Measurements from ENCODE around the gene RPS6KA2. TPM values are rescaled to one million over a fixed set of nuclear protein-coding genes. Genes with fewer than 3 reads are reported as not detected.

The RPS6KA2 gene
- polyA plus RNA-seq, 1 experiment: 70.9 TPM

DNA sequence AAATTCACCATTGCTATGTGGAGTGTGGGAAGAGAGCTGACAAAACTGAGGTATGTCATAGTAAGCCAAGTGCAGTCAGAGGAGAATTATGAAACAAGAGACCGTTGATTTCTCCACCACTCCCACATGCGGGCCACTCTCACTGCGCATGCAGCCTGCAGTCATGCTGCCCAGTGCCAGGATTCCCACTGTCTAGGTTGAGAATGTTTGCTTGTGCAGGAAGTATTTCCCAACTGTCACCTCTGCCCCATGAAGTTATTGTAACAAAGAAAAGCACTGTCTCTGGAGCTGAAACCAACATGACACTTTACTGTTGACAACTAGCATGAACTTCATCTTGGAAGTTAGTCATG lies 266.0 kb downstream of the RPS6KA2 start:
- POLR2A ChIA-PET: no interaction called here
- Histone ChIP-seq H3K9me3 (ENCODE audit: control insufficient read depth, insufficient read depth, low read length) (no peaks in the 10 kb centered on the region), H3K27ac (ENCODE audit: low read depth, low read length) (no peak overlapping the region), H3K4me3 (ENCODE audit: low read depth, low read length) (no peak overlapping the region), H3K27me3 (ENCODE audit: control insufficient read depth, insufficient read depth, low read length) (peaks cover 2% of the 10 kb centered on the region)
- TF ChIP-seq, protein P1, sequence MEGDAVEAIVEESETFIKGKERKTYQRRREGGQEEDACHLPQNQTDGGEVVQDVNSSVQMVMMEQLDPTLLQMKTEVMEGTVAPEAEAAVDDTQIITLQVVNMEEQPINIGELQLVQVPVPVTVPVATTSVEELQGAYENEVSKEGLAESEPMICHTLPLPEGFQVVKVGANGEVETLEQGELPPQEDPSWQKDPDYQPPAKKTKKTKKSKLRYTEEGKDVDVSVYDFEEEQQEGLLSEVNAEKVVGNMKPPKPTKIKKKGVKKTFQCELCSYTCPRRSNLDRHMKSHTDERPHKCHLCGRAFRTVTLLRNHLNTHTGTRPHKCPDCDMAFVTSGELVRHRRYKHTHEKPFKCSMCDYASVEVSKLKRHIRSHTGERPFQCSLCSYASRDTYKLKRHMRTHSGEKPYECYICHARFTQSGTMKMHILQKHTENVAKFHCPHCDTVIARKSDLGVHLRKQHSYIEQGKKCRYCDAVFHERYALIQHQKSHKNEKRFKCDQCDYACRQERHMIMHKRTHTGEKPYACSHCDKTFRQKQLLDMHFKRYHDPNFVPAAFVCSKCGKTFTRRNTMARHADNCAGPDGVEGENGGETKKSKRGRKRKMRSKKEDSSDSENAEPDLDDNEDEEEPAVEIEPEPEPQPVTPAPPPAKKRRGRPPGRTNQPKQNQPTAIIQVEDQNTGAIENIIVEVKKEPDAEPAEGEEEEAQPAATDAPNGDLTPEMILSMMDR (IDR thresholded peaks at IDR 0.05; ENCODE audit: low read depth, low read length): no peak
- CTCF ChIA-PET: no interaction called here
- DNase-seq (ENCODE audit: low read depth, low spot score): no peak

DNA sequence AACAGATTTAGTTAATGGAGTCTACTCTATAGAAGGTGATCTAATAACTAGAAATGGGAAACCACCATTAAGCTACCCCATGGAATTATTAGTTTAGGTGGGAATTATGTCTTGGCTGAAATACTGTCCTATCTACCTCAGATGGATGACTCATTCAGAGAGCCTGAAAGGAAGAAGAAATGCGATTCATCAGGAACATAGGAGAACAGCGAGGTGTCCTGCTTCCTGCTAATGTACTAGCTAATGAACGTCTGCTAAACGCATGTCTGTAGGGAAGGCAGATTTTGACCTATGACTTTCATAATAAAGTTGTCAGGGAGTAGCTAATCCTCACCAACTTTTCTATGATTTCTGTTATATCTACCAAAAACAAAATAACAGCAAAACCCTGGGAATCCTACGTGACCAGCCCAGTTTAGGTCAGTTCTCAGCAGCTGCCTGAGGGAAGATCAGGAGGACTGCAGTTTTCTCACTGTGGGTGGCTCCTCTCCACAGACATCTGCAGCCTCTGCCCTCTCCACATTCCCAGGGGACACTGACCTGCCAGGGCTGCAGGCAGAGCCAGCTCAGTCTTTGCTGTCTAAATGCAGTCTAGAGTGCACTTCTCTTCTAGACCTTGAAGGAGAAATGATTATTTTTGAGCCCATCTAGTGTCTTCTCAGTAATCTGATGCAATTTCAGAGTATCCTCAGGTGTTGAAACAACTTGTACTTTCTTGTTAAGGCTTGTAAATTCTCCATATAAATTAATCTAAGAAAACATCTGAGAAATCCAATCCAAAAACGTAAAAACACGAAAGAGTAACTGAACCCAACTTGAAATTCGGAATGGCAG lies 266.6 kb downstream of the RPS6KA2 start:
- ChIA-PET CTCF (interaction anchor here (1.1 kb wide), 1 partner anchor 21 kb away, joined by 9 read pairs; no protein-coding TSS in a partner anchor), POLR2A (no interaction called here)
- Histone ChIP-seq H3K4me3 (ENCODE audit: low read depth, low read length) (no peak overlapping the region), H3K27me3 (ENCODE audit: control insufficient read depth, insufficient read depth, low read length) (peaks cover 2% of the 10 kb centered on the region), H3K9me3 (ENCODE audit: control insufficient read depth, insufficient read depth, low read length) (no peaks in the 10 kb centered on the region), H3K27ac (ENCODE audit: low read depth, low read length) (no peak overlapping the region)
- no peak for DNase-seq (ENCODE audit: low read depth, low spot score)
- TF ChIP-seq, protein P1 (IDR thresholded peaks at IDR 0.05; ENCODE audit: low read depth, low read length): no peak

Small RNA genes lying within 50 kb of the gene (small RNA-seq; reads per million reads assigned to genes)
- not detected for gene MIR1913 (ENCODE audit: insufficient read length, low read depth)

Other genes starting within 250 kb of the RPS6KA2 start
- 15.7 and 20.0 TPM in 2 replicates for gene MPC1, start 244.3 kb downstream of the RPS6KA2 start, polyA plus RNA-seq (2011; rRNA removed)
- gene RAMACL, start 40.6 kb downstream of the RPS6KA2 start, polyA plus RNA-seq (2011; rRNA removed): 0.77 and 0.87 TPM in 2 replicates

Measured in AG04450 (cell line).